Right atrium auricular region (tissue), 2 donors: ENCODE measurements around the gene CCDC91. TPM values are rescaled to one million over a fixed set of nuclear protein-coding genes. Genes with fewer than 3 reads are reported as not detected.

ENCODE experiments used
- DNase-seq: peaks from one replicate; pipeline ENCODE4 v3.0.0-alpha.2; 2019; ENCODE audit warnings: low spot score
- H3K27ac ChIP-seq, 2 donors: fragments of 200-600 bp; sonication (generic); 1 replicate in 1 of 2; 2 replicates in 1 of 2; pipeline ENCODE4 v1.5.1; 2016 to 2019
- H3K27me3 ChIP-seq, 2 donors: fragments of 200-600 bp; sonication (generic); one replicate each; pipeline versions ENCODE4 v1.5.1 to v1.6.0; 2017 to 2019
- H3K36me3 ChIP-seq: fragments of 200-600 bp; sonication (generic); one replicate; pipeline ENCODE4 v1.5.1; 2016
- H3K4me1 ChIP-seq, 2 donors: fragments of 200-600 bp; sonication (generic); one replicate each; pipeline versions ENCODE4 v1.5.1 to v1.6.0; 2017 to 2019
- H3K4me3 ChIP-seq, 2 donors: fragments of 200-600 bp; sonication (generic); 1 replicate in 1 of 2; 2 replicates in 1 of 2; pipeline ENCODE4 v1.5.1; 2017 to 2019; ENCODE audit warnings: mild to moderate bottlenecking in 1 of 2, moderate library complexity in 1 of 2
- H3K9me3 ChIP-seq, 2 donors: fragments of 200-600 bp; sonication (generic); one replicate each; pipeline ENCODE4 v1.5.1; 2019
- CTCF ChIP-seq, 2 donors: fragments of 200-600 bp; sonication (generic); IDR thresholded peaks; one replicate each; pipeline ENCODE4 v1.5.1; 2019; ENCODE audit warnings: antibody characterized with exemption in 2 of 2
- total RNA-seq, 2 donors: library from RNA; depleted of rRNA; stranded (reverse); fragments of >200 nt; gene quantifications; one replicate each; pipeline ENCODE4 v1.1.0, GENCODE V29; 2016

The CCDC91 gene
- total RNA-seq, 2 donors from 2014 or later: 33.6 to 36.1 TPM

GRCh38 chr12:28175098-28175589 lies 15.1 kb upstream of the CCDC91 start:
- Histone ChIP-seq H3K4me1 (no peaks in the 10 kb centered on the region), H3K4me3 (no peak overlapping the region), H3K36me3 (no peaks in the 10 kb centered on the region), H3K27me3 (no peaks in the 10 kb centered on the region), H3K9me3 (no peaks in the 10 kb centered on the region), H3K27ac (no peak overlapping the region)
- no peak for TF ChIP-seq CTCF (IDR thresholded peaks at IDR 0.05)
- DNase-seq: no peak

DNA sequence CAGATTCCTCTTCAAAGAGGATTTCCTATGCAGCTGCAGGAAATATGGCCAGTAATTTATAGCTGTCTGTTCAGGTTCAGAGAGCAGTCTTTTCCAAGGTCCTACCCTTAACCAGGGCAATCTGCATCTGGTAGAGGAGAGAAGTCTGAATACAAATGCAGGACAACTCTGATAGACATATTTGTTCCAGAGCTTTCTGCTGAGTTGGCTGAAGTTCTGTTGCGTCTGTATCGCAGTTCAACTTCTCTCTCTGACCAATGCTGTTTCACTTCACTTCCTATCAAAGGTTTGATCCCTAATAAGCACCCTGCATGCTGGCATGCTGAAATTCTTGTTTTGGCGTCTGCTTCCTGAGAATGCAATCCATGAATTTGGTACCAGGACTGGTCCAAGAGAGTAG lies 14.0 kb upstream of the CCDC91 start:
- DNase-seq: no peak
- H3K27me3 ChIP-seq: no peaks in the 10 kb centered on the region
- no peaks in the 10 kb centered on the region for H3K9me3 ChIP-seq
- no peaks in the 10 kb centered on the region for H3K36me3 ChIP-seq
- no peak overlapping the region for H3K27ac ChIP-seq
- no peaks in the 10 kb centered on the region for H3K4me1 ChIP-seq
- no peak overlapping the region for H3K4me3 ChIP-seq
- no peak for TF ChIP-seq CTCF (IDR thresholded peaks at IDR 0.05)

DNA sequence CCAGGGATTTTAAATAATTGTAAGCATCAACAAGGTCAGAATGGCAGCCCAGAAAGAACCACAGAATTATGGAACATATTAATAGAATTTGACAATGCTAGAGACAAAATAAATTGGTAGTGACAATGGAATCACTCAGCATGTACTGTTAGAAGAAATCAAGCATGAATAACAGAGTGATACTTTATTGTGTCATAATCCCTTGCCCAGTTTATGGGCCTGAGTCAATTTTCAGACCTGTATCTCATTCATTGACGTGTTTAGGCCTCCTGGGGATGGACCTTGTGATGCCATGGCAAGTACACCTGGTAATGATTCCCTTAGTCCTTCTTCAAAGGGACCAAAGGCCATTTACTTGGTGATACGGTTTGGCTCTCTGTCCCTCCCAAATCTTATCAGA lies 12.8 kb upstream of the CCDC91 start:
- no peak for DNase-seq
- Histone ChIP-seq H3K4me1 (no peaks in the 10 kb centered on the region), H3K27me3 (no peaks in the 10 kb centered on the region), H3K4me3 (no peak overlapping the region), H3K9me3 (no peaks in the 10 kb centered on the region), H3K27ac (no peak overlapping the region), H3K36me3 (no peaks in the 10 kb centered on the region)
- TF ChIP-seq CTCF (IDR thresholded peaks at IDR 0.05): no peak

- H3K36me3 ChIP-seq: no peaks in the 10 kb centered on the region
- H3K4me3 ChIP-seq: no peak overlapping the region
- no peak for TF ChIP-seq CTCF (IDR thresholded peaks at IDR 0.05)
- no peak overlapping the region for H3K27ac ChIP-seq
- H3K9me3 ChIP-seq: no peaks in the 10 kb centered on the region
- H3K27me3 ChIP-seq: no peaks in the 10 kb centered on the region
- DNase-seq: no peak
- no peaks in the 10 kb centered on the region for H3K4me1 ChIP-seq
Observed at GRCh38 chr12:28177905-28178304, 12.4 kb upstream of the CCDC91 start.

GRCh38 chr12:28178775-28179174 lies 11.5 kb upstream of the CCDC91 start:
- H3K27me3 ChIP-seq: no peaks in the 10 kb centered on the region
- H3K4me3 ChIP-seq: no peak overlapping the region
- no peak for DNase-seq
- H3K27ac ChIP-seq: no peak overlapping the region
- no peaks in the 10 kb centered on the region for H3K9me3 ChIP-seq
- no peaks in the 10 kb centered on the region for H3K4me1 ChIP-seq
- no peaks in the 10 kb centered on the region for H3K36me3 ChIP-seq
- no peak for TF ChIP-seq CTCF (IDR thresholded peaks at IDR 0.05)

GRCh38 chr12:28180786-28181185 lies 9.5 kb upstream of the CCDC91 start:
- Histone ChIP-seq H3K4me3 (no peak overlapping the region), H3K27ac (no peak overlapping the region), H3K9me3 (no peaks in the 10 kb centered on the region), H3K27me3 (no peaks in the 10 kb centered on the region), H3K4me1 (no peaks in the 10 kb centered on the region), H3K36me3 (no peaks in the 10 kb centered on the region)
- no peak for DNase-seq
- TF ChIP-seq CTCF (IDR thresholded peaks at IDR 0.05): no peak
